K562 (cell line): ENCODE results near the gene TOR3A. TPM values are rescaled to one million over a fixed set of nuclear protein-coding genes. Genes with fewer than 3 reads are reported as not detected.

Source experiments
- DDX20 ChIP-seq: fragments of 450-650 bp; IDR thresholded peaks from 2 replicates; pipeline ENCODE4 v1.6.1; 2016; ENCODE audit warnings: missing genetic modification characterization, low read depth, mild to moderate bottlenecking, missing compliant biosample characterization, moderate library complexity
- GATAD2B ChIP-seq: fragments of 450-650 bp; IDR thresholded peaks from 2 replicates; pipeline ENCODE4 v1.6.1; 2017; ENCODE audit warnings: mild to moderate bottlenecking, borderline replicate concordance
- HDAC2 ChIP-seq: fragments of 450-650 bp; IDR thresholded peaks from 2 replicates; pipeline ENCODE4 v1.6.1; 2016; ENCODE audit warnings: mild to moderate bottlenecking
- MYNN ChIP-seq, 2 experiments: sonication (generic); formaldehyde crosslinking in 1 of 2; IDR thresholded peaks; 2 replicates each; pipeline versions ENCODE4 v1.5.0 to v1.6.1; 2016 to 2020; ENCODE audit warnings: antibody characterized with exemption in 1 of 2, missing genetic modification reagents in 1 of 2
- NR2C1 ChIP-seq, 2 experiments: fragments of 450-650 bp; IDR thresholded peaks; 2 replicates each; pipeline ENCODE4 v1.6.1; 2017; ENCODE audit warnings: mild to moderate bottlenecking in 2 of 2, antibody characterized with exemption in 1 of 2, inconsistent platforms in 1 of 2, missing compliant biosample characterization in 1 of 2, missing genetic modification characterization in 1 of 2
- PML ChIP-seq: IDR thresholded peaks from 2 replicates; pipeline ENCODE4 v1.6.1; 2012; ENCODE audit warnings: low read length, inconsistent platforms
- SP1 ChIP-seq: sonication (generic); formaldehyde crosslinking; IDR thresholded peaks from 2 replicates; pipeline ENCODE4 v1.8.1; 2022; ENCODE audit warnings: mild to moderate bottlenecking, missing genetic modification reagents
- ZNF263 ChIP-seq: sonication (generic); formaldehyde crosslinking; IDR thresholded peaks from 2 replicates; pipeline ENCODE4 v1.8.0; 2022; ENCODE audit warnings: mild to moderate bottlenecking, missing genetic modification reagents, borderline replicate concordance
- ZNF586 ChIP-seq: fragments of 450-650 bp; formaldehyde crosslinking; conservative IDR thresholded peaks from 2 replicates; pipeline ENCODE4 v1.4.0; 2020; ENCODE audit warnings: mild to moderate bottlenecking, moderate library complexity
- ZNF785 ChIP-seq: fragments of 250-450 bp; sonication (Bioruptor Pico); IDR thresholded peaks from 2 replicates; pipeline ENCODE4 v1.4.0; 2020; ENCODE audit warnings: mild to moderate bottlenecking
- ZSCAN29 ChIP-seq: fragments of 450-650 bp; IDR thresholded peaks from 2 replicates; pipeline ENCODE4 v1.6.1; 2017
- polyA plus RNA-seq, 8 experiments: library from polyadenylated mRNA; depleted of rRNA in 4 of 8; stranded (reverse) in 5 of 8; unstranded in 3 of 8; fragments of >200 nt; fragmentation: Nextera tagmentation in 2 of 8; fragmentation: Illumina TruSeq in 1 of 8; extraction: Ambion mirVana in 2 of 8; extraction: Trizol in 1 of 8; gene quantifications; 2 replicates each; pipeline versions ENCODE4 v1.2.1 to v1.2.3, GENCODE V29; 2011 to 2014; ENCODE audit warnings: inconsistent platforms in 1 of 8, missing spikeins in 1 of 8
- total RNA-seq, 7 experiments: library from RNA; depleted of rRNA in 6 of 7; stranded (reverse); fragments of >200 nt in 6 of 7; fragmentation: Illumina TruSeq in 2 of 7; extraction: Trizol in 2 of 7; gene quantifications; 2 replicates each; pipeline versions ENCODE4 v1.2.1 to v1.2.3, GENCODE V29; 2011 to 2021; ENCODE audit warnings: low replicate concordance in 1 of 7
- TF ChIP-seq, protein P1 (sequence below): fragments of 450-650 bp; IDR thresholded peaks from 2 replicates; pipeline ENCODE4 v1.6.1; 2016; ENCODE audit warnings: mild to moderate bottlenecking, moderate library complexity
- TF ChIP-seq, protein P2 (sequence below): fragments of 250-450 bp; sonication (Bioruptor Pico); IDR thresholded peaks from 2 replicates; pipeline ENCODE4 v1.8.0; 2022; ENCODE audit warnings: moderate library complexity, mild to moderate bottlenecking, inconsistent platforms
- TF ChIP-seq, protein P3 (sequence below): fragments of 450-650 bp; IDR thresholded peaks from 2 replicates; pipeline ENCODE4 v1.6.1; 2016; ENCODE audit warnings: low read depth, mild to moderate bottlenecking, moderate library complexity

Gene TOR3A
- total and polyA plus RNA-seq, 9 of the 15 experiments (the other 6 are each of a cell fraction or from before 2014, with no cell fraction given) = 7.9 to 94.5 (median 39.7) TPM

DNA sequence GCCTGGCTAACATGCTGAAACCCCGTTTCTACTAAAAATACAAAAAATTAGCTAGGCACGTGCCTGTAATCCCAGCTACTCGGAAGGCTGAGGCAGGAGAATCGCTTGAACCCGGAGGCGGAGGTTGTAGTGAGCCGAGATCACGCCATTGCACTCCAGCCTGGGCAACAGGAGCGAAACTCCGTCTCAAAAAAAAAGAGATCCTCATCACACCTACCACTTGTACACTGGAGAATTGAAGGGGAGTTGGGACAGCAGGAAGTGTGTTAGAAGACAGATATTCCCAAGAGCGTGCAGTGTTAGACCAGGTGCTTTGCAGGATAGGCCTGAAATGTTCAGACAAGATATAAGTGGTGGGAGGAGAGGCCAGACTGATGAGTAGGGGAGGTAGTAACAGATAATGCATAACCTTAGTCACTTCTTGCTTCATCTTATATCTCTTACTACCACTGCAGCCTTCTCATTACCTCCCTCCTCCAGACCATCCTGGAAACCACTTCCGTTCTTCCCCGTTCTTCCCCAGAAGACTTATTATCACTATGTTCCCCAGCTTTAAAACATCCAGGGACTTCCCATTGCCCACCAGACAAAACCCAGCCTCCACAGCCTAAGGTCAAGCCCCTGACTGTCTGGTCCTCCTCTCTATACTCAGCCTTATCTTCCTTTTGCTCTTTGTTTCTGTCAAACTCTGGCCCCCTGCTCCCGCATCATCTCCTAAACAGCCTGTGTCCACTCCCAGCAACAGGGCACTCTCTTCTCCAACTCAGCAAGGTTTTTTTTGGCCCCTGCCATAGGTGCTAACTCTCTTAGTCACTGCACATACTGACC lies 34.8 kb upstream of the TOR3A start (continued):
- TF ChIP-seq, protein P1, sequence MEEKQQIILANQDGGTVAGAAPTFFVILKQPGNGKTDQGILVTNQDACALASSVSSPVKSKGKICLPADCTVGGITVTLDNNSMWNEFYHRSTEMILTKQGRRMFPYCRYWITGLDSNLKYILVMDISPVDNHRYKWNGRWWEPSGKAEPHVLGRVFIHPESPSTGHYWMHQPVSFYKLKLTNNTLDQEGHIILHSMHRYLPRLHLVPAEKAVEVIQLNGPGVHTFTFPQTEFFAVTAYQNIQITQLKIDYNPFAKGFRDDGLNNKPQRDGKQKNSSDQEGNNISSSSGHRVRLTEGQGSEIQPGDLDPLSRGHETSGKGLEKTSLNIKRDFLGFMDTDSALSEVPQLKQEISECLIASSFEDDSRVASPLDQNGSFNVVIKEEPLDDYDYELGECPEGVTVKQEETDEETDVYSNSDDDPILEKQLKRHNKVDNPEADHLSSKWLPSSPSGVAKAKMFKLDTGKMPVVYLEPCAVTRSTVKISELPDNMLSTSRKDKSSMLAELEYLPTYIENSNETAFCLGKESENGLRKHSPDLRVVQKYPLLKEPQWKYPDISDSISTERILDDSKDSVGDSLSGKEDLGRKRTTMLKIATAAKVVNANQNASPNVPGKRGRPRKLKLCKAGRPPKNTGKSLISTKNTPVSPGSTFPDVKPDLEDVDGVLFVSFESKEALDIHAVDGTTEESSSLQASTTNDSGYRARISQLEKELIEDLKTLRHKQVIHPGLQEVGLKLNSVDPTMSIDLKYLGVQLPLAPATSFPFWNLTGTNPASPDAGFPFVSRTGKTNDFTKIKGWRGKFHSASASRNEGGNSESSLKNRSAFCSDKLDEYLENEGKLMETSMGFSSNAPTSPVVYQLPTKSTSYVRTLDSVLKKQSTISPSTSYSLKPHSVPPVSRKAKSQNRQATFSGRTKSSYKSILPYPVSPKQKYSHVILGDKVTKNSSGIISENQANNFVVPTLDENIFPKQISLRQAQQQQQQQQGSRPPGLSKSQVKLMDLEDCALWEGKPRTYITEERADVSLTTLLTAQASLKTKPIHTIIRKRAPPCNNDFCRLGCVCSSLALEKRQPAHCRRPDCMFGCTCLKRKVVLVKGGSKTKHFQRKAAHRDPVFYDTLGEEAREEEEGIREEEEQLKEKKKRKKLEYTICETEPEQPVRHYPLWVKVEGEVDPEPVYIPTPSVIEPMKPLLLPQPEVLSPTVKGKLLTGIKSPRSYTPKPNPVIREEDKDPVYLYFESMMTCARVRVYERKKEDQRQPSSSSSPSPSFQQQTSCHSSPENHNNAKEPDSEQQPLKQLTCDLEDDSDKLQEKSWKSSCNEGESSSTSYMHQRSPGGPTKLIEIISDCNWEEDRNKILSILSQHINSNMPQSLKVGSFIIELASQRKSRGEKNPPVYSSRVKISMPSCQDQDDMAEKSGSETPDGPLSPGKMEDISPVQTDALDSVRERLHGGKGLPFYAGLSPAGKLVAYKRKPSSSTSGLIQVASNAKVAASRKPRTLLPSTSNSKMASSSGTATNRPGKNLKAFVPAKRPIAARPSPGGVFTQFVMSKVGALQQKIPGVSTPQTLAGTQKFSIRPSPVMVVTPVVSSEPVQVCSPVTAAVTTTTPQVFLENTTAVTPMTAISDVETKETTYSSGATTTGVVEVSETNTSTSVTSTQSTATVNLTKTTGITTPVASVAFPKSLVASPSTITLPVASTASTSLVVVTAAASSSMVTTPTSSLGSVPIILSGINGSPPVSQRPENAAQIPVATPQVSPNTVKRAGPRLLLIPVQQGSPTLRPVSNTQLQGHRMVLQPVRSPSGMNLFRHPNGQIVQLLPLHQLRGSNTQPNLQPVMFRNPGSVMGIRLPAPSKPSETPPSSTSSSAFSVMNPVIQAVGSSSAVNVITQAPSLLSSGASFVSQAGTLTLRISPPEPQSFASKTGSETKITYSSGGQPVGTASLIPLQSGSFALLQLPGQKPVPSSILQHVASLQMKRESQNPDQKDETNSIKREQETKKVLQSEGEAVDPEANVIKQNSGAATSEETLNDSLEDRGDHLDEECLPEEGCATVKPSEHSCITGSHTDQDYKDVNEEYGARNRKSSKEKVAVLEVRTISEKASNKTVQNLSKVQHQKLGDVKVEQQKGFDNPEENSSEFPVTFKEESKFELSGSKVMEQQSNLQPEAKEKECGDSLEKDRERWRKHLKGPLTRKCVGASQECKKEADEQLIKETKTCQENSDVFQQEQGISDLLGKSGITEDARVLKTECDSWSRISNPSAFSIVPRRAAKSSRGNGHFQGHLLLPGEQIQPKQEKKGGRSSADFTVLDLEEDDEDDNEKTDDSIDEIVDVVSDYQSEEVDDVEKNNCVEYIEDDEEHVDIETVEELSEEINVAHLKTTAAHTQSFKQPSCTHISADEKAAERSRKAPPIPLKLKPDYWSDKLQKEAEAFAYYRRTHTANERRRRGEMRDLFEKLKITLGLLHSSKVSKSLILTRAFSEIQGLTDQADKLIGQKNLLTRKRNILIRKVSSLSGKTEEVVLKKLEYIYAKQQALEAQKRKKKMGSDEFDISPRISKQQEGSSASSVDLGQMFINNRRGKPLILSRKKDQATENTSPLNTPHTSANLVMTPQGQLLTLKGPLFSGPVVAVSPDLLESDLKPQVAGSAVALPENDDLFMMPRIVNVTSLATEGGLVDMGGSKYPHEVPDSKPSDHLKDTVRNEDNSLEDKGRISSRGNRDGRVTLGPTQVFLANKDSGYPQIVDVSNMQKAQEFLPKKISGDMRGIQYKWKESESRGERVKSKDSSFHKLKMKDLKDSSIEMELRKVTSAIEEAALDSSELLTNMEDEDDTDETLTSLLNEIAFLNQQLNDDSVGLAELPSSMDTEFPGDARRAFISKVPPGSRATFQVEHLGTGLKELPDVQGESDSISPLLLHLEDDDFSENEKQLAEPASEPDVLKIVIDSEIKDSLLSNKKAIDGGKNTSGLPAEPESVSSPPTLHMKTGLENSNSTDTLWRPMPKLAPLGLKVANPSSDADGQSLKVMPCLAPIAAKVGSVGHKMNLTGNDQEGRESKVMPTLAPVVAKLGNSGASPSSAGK = peak; percentile 72
- TF ChIP-seq ZNF263 = peak; percentile 67; the same call in 1 of the 2 replicates
- peak; percentile 95 for TF ChIP-seq MYNN (IDR thresholded peaks at IDR 0.05)
- no peak for TF ChIP-seq MYNN (CRISPR knock-in tag; IDR thresholded peaks at IDR 0.05)
- TF ChIP-seq GATAD2B = peak; percentile 99
- no peak for TF ChIP-seq ZNF785 (CRISPR knock-in tag)
- TF ChIP-seq, protein P2, sequence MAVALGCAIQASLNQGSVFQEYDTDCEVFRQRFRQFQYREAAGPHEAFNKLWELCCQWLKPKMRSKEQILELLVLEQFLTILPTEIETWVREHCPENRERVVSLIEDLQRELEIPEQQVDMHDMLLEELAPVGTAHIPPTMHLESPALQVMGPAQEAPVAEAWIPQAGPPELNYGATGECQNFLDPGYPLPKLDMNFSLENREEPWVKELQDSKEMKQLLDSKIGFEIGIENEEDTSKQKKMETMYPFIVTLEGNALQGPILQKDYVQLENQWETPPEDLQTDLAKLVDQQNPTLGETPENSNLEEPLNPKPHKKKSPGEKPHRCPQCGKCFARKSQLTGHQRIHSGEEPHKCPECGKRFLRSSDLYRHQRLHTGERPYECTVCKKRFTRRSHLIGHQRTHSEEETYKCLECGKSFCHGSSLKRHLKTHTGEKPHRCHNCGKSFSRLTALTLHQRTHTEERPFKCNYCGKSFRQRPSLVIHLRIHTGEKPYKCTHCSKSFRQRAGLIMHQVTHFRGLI = peak; percentile 82; the same call in 1 of the 2 replicates
- TF ChIP-seq, protein P3, sequence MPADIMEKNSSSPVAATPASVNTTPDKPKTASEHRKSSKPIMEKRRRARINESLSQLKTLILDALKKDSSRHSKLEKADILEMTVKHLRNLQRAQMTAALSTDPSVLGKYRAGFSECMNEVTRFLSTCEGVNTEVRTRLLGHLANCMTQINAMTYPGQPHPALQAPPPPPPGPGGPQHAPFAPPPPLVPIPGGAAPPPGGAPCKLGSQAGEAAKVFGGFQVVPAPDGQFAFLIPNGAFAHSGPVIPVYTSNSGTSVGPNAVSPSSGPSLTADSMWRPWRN = peak; percentile 99
- TF ChIP-seq ZSCAN29 = 0 out of 2 replicates have a peak, but pooled peaks have one; percentile 46
- 0 out of 2 replicates have a peak, but pooled peaks have one; percentile 74 for TF ChIP-seq DDX20 (tag)
- peak; percentile 72 for TF ChIP-seq NR2C1 (IDR thresholded peaks at IDR 0.05)
- peak; percentile 87 for TF ChIP-seq NR2C1 (tag; IDR thresholded peaks at IDR 0.05)
- TF ChIP-seq HDAC2 = peak; percentile 99
- peak; percentile 100 for TF ChIP-seq PML
- TF ChIP-seq SP1 = peak; percentile 90
- TF ChIP-seq ZNF586 = no peak
